H1 (cell line): ENCODE results near the gene VASP. TPM values are rescaled to one million over a fixed set of nuclear protein-coding genes. Genes with fewer than 3 reads are reported as not detected.

ENCODE experiments used
- CTCF ChIA-PET: fragments of 300-600 bp; sonication (Branson Sonifier 250); formaldehyde crosslinking; loops from one replicate; lab custom pipeline; 2021; ENCODE audit not compliant: partially characterized antibody; lab: Charles Lee
- POLR2A ChIA-PET: fragments of 300-600 bp; sonication (Branson Sonifier 250); formaldehyde crosslinking; loops from one replicate; lab custom pipeline; 2021; ENCODE audit warnings: inconsistent platforms; ENCODE audit not compliant: partially characterized antibody; lab: Charles Lee
- DNase-seq, 2 experiments: peaks; one replicate each; pipeline versions ENCODE4 v3.0.0 to v3.0.0-alpha.2; 2010 to 2022; ENCODE audit warnings: low spot score in 2 of 2, low read depth in 1 of 2, mixed read lengths in 1 of 2
- FAIRE-seq: peaks from 2 replicates; lab custom pipeline; 2011; peaks lifted over from hg19 to GRCh38; lab: Jason Lieb, UNC
- H2AFZ ChIP-seq: 2 replicates; pipeline ENCODE4 v1.8.1; 2012; ENCODE audit warnings: low read length, inconsistent platforms
- H2AK5ac ChIP-seq: 2 replicates; pipeline ENCODE4 v1.6.1; 2013; ENCODE audit warnings: low read depth, low read length
- H2BK120ac ChIP-seq: replicated peaks from 2 replicates; pipeline ENCODE3; 2013; ENCODE audit warnings: low read depth, low read length, inconsistent platforms
- H2BK12ac ChIP-seq: 2 replicates; pipeline ENCODE4 v1.6.1; 2013; ENCODE audit warnings: low read depth, low read length
- H2BK15ac ChIP-seq: 2 replicates; pipeline ENCODE4 v1.6.1; 2013; ENCODE audit warnings: low read length
- H2BK20ac ChIP-seq: 2 replicates; pipeline ENCODE4 v1.6.1; 2013; ENCODE audit warnings: low read length
- H2BK5ac ChIP-seq: 2 replicates; pipeline ENCODE4 v1.6.1; 2013; ENCODE audit warnings: low read depth, low read length
- H3K14ac ChIP-seq: 2 replicates; pipeline ENCODE4 v1.6.1; 2013; ENCODE audit warnings: inconsistent platforms; ENCODE audit not compliant: insufficient read length
- H3K18ac ChIP-seq: 2 replicates; pipeline ENCODE4 v1.6.1; 2013; ENCODE audit warnings: low read length; ENCODE audit errors: extremely low read depth
- H3K23ac ChIP-seq: 2 replicates; pipeline ENCODE4 v1.6.1; 2013; ENCODE audit warnings: inconsistent platforms; ENCODE audit not compliant: insufficient read length
- H3K23me2 ChIP-seq: 2 replicates; pipeline ENCODE4 v1.6.1; 2013; ENCODE audit warnings: low read depth, low read length
- H3K27ac ChIP-seq: 2 replicates; pipeline ENCODE4 v1.6.1; 2011; ENCODE audit warnings: low read depth, low read length, inconsistent platforms
- H3K27me3 ChIP-seq, 4 experiments: replicated peaks in 1 of 4; 1 replicate in 1 of 4; 2 replicates in 3 of 4; pipeline versions ENCODE4 v1.6.1 to v1.8.1; 2011 to 2013; ENCODE audit warnings: low read length in 3 of 4, mild to moderate bottlenecking in 3 of 4, inconsistent platforms in 2 of 4, mixed read lengths in 2 of 4, moderate library complexity in 1 of 4; ENCODE audit not compliant: control insufficient read depth in 3 of 4, insufficient read depth in 3 of 4; ENCODE audit errors: extremely low read depth in 1 of 4
- H3K36me3 ChIP-seq, 4 experiments: 2 replicates each; pipeline versions ENCODE4 v1.6.1 to v1.8.1; 2011 to 2013; ENCODE audit warnings: mild to moderate bottlenecking in 4 of 4, low read length in 3 of 4, moderate library complexity in 2 of 4, control low read depth in 1 of 4, inconsistent platforms in 1 of 4; ENCODE audit not compliant: insufficient read depth in 4 of 4, control insufficient read depth in 2 of 4
- H3K4ac ChIP-seq: replicated peaks from 2 replicates; pipeline ENCODE3; 2013; ENCODE audit warnings: low read length, low read depth, mixed read lengths, inconsistent platforms; ENCODE audit not compliant: insufficient read length
- H3K4me1 ChIP-seq, 4 experiments: replicated peaks in 1 of 4; 1 replicate in 1 of 4; 2 replicates in 3 of 4; pipeline versions ENCODE4 v1.6.1 to v1.8.1; 2011 to 2013; ENCODE audit warnings: low read length in 3 of 4, inconsistent platforms in 2 of 4, mixed read lengths in 1 of 4; ENCODE audit not compliant: insufficient read depth in 4 of 4, control insufficient read depth in 3 of 4
- H3K4me2 ChIP-seq, 2 experiments: 2 replicates each; pipeline versions ENCODE4 v1.6.1 to v1.8.1; 2011 to 2013; ENCODE audit warnings: low read depth in 2 of 2, low read length in 2 of 2, control low read depth in 1 of 2, inconsistent platforms in 1 of 2, mild to moderate bottlenecking in 1 of 2; ENCODE audit not compliant: insufficient read depth in 1 of 2
- H3K4me3 ChIP-seq, 4 experiments: fragments of 200-600, 300-600 bp in 1 of 4; sonication (generic), shearing (Covaris generic), sonication (Bioruptor Twin) in 1 of 4; 2 replicates each; pipeline versions ENCODE4 v1.5.1 to v1.8.1; 2011 to 2016; ENCODE audit warnings: low read length in 4 of 4, low read depth in 3 of 4, control low read depth in 2 of 4, inconsistent platforms in 2 of 4, mild to moderate bottlenecking in 2 of 4, mixed read lengths in 1 of 4, moderate library complexity in 1 of 4; ENCODE audit not compliant: insufficient read depth in 2 of 4; ENCODE audit errors: extremely low read depth in 1 of 4
- H3K56ac ChIP-seq: replicated peaks from 2 replicates; pipeline ENCODE3; 2013; ENCODE audit warnings: low read depth, mild to moderate bottlenecking, mixed read lengths, low read length, inconsistent platforms; ENCODE audit not compliant: insufficient read length
- H3K79me1 ChIP-seq: 2 replicates; pipeline ENCODE4 v1.6.1; 2013; ENCODE audit warnings: low read depth, low read length, control low read depth
- H3K79me2 ChIP-seq, 2 experiments: 2 replicates each; pipeline versions ENCODE4 v1.6.1 to v1.8.1; 2012 to 2013; ENCODE audit warnings: low read length in 2 of 2, mild to moderate bottlenecking in 2 of 2, inconsistent platforms in 1 of 2; ENCODE audit not compliant: insufficient read depth in 2 of 2, control insufficient read depth in 1 of 2
- H3K9ac ChIP-seq, 4 experiments: replicated peaks in 1 of 4; 1 replicate in 1 of 4; 2 replicates in 3 of 4; pipeline versions ENCODE4 v1.6.1 to v1.8.1; 2011 to 2013; ENCODE audit warnings: low read depth in 3 of 4, low read length in 3 of 4, control low read depth in 2 of 4, mild to moderate bottlenecking in 2 of 4, moderate library complexity in 2 of 4, inconsistent platforms in 1 of 4; ENCODE audit errors: extremely low read depth in 1 of 4
- H3K9me3 ChIP-seq, 2 experiments: 2 replicates each; pipeline versions ENCODE4 v1.6.1 to v1.8.1; 2012 to 2013; ENCODE audit warnings: mild to moderate bottlenecking in 2 of 2, moderate library complexity in 2 of 2, control low read depth in 1 of 2, inconsistent platforms in 1 of 2, low read depth in 1 of 2, low read length in 1 of 2, mixed read lengths in 1 of 2; ENCODE audit not compliant: insufficient read depth in 2 of 2
- H4K20me1 ChIP-seq, 2 experiments: replicated peaks in 1 of 2; 2 replicates each; pipeline versions ENCODE3 to v1.8.1; 2011 to 2013; ENCODE audit warnings: inconsistent platforms in 2 of 2, low read length in 2 of 2, mild to moderate bottlenecking in 1 of 2; ENCODE audit not compliant: insufficient read depth in 2 of 2, control insufficient read depth in 1 of 2
- H4K5ac ChIP-seq: 2 replicates; pipeline ENCODE4 v1.6.1; 2013; ENCODE audit warnings: low read length, low read depth, mixed read lengths, inconsistent platforms; ENCODE audit not compliant: insufficient read length
- H4K8ac ChIP-seq: 2 replicates; pipeline ENCODE4 v1.8.0; 2013; ENCODE audit warnings: mild to moderate bottlenecking, moderate library complexity, low read length, inconsistent platforms; ENCODE audit not compliant: insufficient read depth; ENCODE audit errors: extremely low read depth
- H4K91ac ChIP-seq: replicated peaks from 2 replicates; pipeline ENCODE3; 2013; ENCODE audit warnings: low read length, mixed read lengths, inconsistent platforms; ENCODE audit not compliant: insufficient read length
- FOSL1 ChIP-seq: IDR thresholded peaks from 2 replicates; pipeline ENCODE4 v1.6.1; 2011; ENCODE audit warnings: mild to moderate bottlenecking, low read depth, low read length, moderate library complexity; ENCODE audit not compliant: insufficient read depth
- GTF2F1 ChIP-seq: IDR thresholded peaks from 2 replicates; pipeline ENCODE4 v1.6.1; 2012; ENCODE audit warnings: low read depth, low read length, improper control_type of control experiment, borderline replicate concordance
- WGBS, 2 experiments: shearing (Covaris generic) in 1 of 2; methylation state at CpG; one replicate each; pipeline versions ENCODE4 v1.1.6 to v1.1.7; 2013 to 2015; ENCODE audit warnings: low lambda C conversion rate in 2 of 2, mixed read lengths in 2 of 2, inconsistent platforms in 1 of 2, low coverage in 1 of 2, missing lambda C conversion rate in 1 of 2; ENCODE audit not compliant: insufficient replicate concordance in 2 of 2, insufficient coverage in 1 of 2, insufficient read length in 1 of 2; ENCODE audit errors: extremely low coverage in 1 of 2, missing lambda C conversion rate in 1 of 2; 5-methylcytosine and 5-hydroxymethylcytosine counted together
- polyA plus RNA-seq, 7 experiments: library from polyadenylated mRNA; depleted of rRNA in 3 of 7; stranded (reverse) in 5 of 7; unstranded in 2 of 7; fragments of >200 nt in 5 of 7; fragments of 200-250 nt in 2 of 7; gene quantifications; 1 replicate in 5 of 7; 2 replicates in 1 of 7; 4 replicates in 1 of 7; pipeline versions ENCODE4 v1.2.1 to v1.2.3, GENCODE V29; 2011 to 2013; ENCODE audit warnings: missing spikeins in 2 of 7, mixed read lengths in 2 of 7
- total RNA-seq: library from RNA; stranded (reverse); fragmentation: NEBNext Ultra II Directional; extraction: Animal tissue kit (Norgen Biotek cat#: 25700); gene quantifications from 2 replicates; pipeline ENCODE4 v1.2.1, GENCODE V29; 2021

VASP gene
- total and polyA plus RNA-seq, 2 of the 8 experiments (the other 6 are each of a cell fraction or from before 2014, with no cell fraction given): 89.7 to 135 TPM

DNA sequence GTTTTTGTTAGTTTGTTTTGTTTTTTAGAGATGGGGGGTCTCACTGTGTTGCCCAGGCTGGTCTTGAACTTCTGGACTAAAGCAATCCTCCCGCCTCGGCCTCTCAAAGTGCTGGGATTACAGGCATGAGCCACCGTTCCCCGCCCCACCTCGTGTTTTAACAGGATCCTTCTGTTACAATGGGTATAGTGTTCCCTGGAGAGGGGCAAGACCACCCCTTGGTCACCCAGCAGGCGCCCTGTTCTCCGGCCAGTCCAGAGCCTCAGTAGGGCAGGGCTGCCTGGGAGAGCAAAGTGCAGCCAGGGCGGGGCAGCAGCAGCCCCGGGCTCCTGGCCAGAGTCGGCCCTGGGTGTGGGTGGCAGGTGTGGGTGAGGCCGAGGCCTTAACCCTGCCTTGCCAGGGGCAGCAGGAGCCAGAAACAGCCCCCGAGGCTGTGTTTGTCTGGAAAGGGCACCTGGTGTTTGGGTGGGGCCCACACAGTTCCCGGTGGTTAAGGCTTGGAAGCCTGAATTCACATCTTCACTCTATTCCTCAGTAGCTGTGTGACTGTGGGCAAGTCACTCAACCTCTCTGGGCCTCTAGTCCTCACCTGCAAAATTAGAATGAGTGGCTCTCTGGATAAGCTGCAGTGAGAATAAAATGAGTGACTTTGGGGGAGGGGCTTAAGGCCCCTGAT lies 7.2 kb downstream of the VASP start:
- Histone ChIP-seq H2AFZ (no peak overlapping the region), H4K91ac (no peak overlapping the region), H3K79me1 (peaks cover 30% of the 10 kb centered on the region), H3K4ac (no peak overlapping the region), H3K79me2 (peaks cover 30 to 69% of the 10 kb centered on the region in 2 experiments), H2BK12ac (no peak overlapping the region), H3K9me3 (no peaks in the 10 kb centered on the region), H4K20me1 (peaks cover 18 to 37% of the 10 kb centered on the region in 2 experiments), H2AK5ac (no peak overlapping the region), H3K56ac (no peak overlapping the region), H3K36me3 (peaks cover 3 to 19% (median 9%) of the 10 kb centered on the region in 4 experiments; a peak in 6 of 8 replicates), H3K14ac (no peak overlapping the region), H2BK5ac (no peak overlapping the region), H4K8ac (no peak overlapping the region), H3K9ac (no peak overlapping the region), H3K4me1 (peaks cover 0 to 4% (median 3%) of the 10 kb centered on the region in 4 experiments; a peak in 4 of 7 replicates), H3K4me3 (no peak overlapping the region), H4K5ac (no peak overlapping the region), H2BK120ac (no peak overlapping the region), H3K4me2 (no peak overlapping the region), H2BK15ac (no peak overlapping the region), H2BK20ac (no peak overlapping the region), H3K27me3 (no peaks in the 10 kb centered on the region)
- 97% methylated on average over 10 of the region's 13 CpGs; no CpG with 5 or more reads in 1 of the 2 experiments for WGBS, 2 experiments
- DNase-seq: no peak
- POLR2A ChIA-PET: interaction anchor here (1.8 to 2.0 kb wide), 2 partner anchors 14 to 15 kb away, joined by 7 to 8 read pairs; no protein-coding TSS in a partner anchor
- FAIRE-seq: no peak
- TF ChIP-seq GTF2F1 (no peak), FOSL1 (no peak)
- TF ChIP-seq, all 59 proteins: peak for 0
- Histone ChIP-seq H3K18ac (no peak overlapping the region), H3K23me2 (peaks cover 2% of the 10 kb centered on the region; the same call in 1 of the 2 replicates), H3K27ac (no peak overlapping the region), H3K23ac (no peak overlapping the region)
- CTCF ChIA-PET: interaction anchor here (0.9 to 2.4 kb wide), 10 partner anchors 12 to 166 kb away, joined by 3 to 9 read pairs (median 4); no protein-coding TSS in a partner anchor
